GM13977 (cell line): ENCODE measurements around the gene DIPK1B.

ENCODE experiments used
- DNase-seq: peaks from one replicate; pipeline ENCODE4 v3.0.0; 2012; ENCODE audit warnings: low spot score
- CTCF ChIP-seq: IDR thresholded peaks from 2 replicates; pipeline ENCODE4 v1.5.1; 2012; ENCODE audit warnings: mild to moderate bottlenecking, control low read depth; ENCODE audit not compliant: insufficient read depth; ENCODE audit errors: extremely low read depth, missing control alignments
- in situ Hi-C: fragments of 300-500 bp; cut with MboI; formaldehyde crosslinking; loops from one replicate; pipeline ENCODE4 v1.12.0; 2022; ENCODE audit warnings: low sequenced_read_pairs, low pct_unique_long_range_greater_than_20kb, mixed read lengths, inconsistent platforms; ENCODE audit not compliant: unreplicated experiment

DIPK1B gene

GRCh38 chr9:136673975-136674785 lies 38.2 kb upstream of the DIPK1B start:
- no peak for TF ChIP-seq CTCF
- in situ Hi-C loops, result no loop called here
- no peak for DNase-seq

GRCh38 chr9:136674786-136675349 lies 37.5 kb upstream of the DIPK1B start:
- no peak for DNase-seq
- in situ Hi-C loops, result no loop called here
- TF ChIP-seq CTCF, result no peak

GRCh38 chr9:136675477-136676296 lies 36.7 kb upstream of the DIPK1B start:
- TF ChIP-seq CTCF, result no peak
- no peak for DNase-seq
- in situ Hi-C loops, result no loop called here

GRCh38 chr9:136676297-136676794 lies 36.0 kb upstream of the DIPK1B start:
- TF ChIP-seq CTCF, result no peak
- no peak for DNase-seq
- in situ Hi-C loops, result no loop called here

GRCh38 chr9:136676920-136677686 lies 35.3 kb upstream of the DIPK1B start:
- in situ Hi-C loops, result no loop called here
- no peak for TF ChIP-seq CTCF
- no peak for DNase-seq

GRCh38 chr9:136678034-136678433 lies 34.3 kb upstream of the DIPK1B start:
- in situ Hi-C loops, result no loop called here
- DNase-seq, result no peak
- no peak for TF ChIP-seq CTCF
